ENCODE results near the gene ZKSCAN5.
A peak's percentile ranks its signal among the peaks of the same experiment; 100 is the strongest.

Gene ZKSCAN5

GRCh38 chr7:99504281-99504602 lies 220 bp upstream of the ZKSCAN5 start:
- Histone ChIP-seq H3K9ac (ENCODE audit: low read length) (peak overlapping the region; percentile 85), H3K79me2 (ENCODE audit: insufficient read depth, low read length) (peaks cover 22% of the 10 kb centered on the region), H3K36me3 (ENCODE audit: insufficient read depth, low read length) (peaks cover 7% of the 10 kb centered on the region; the same call in 1 of the 2 replicates), H3K4me3 (ENCODE audit: low read depth, low read length, poor library complexity, severe bottlenecking) (peak overlapping the region; percentile 78), H3K27me3 (ENCODE audit: insufficient read depth, low read length) (no peaks in the 10 kb centered on the region), H2AFZ (ENCODE audit: low read length) (peak overlapping the region; percentile 1; the same call in 1 of the 2 replicates), H3K4me1 (ENCODE audit: insufficient read depth, low read length, severe bottlenecking) (peaks cover 31% of the 10 kb centered on the region), H4K20me1 (ENCODE audit: insufficient read depth, low read length) (no peaks in the 10 kb centered on the region), H3K9me3 (ENCODE audit: low read length) (no peaks in the 10 kb centered on the region), H3F3A (ENCODE audit: insufficient read depth, low read length) (no peaks in the 10 kb centered on the region), H3K27ac (ENCODE audit: low read depth, low read length, poor library complexity, severe bottlenecking) (peak overlapping the region; percentile 63), H3K9me2 (ENCODE audit: low read depth, low read length) (no peaks in the 10 kb centered on the region), H3K4me2 (ENCODE audit: low read length) (peak overlapping the region; percentile 86)
- TF ChIP-seq CTCF (IDR thresholded peaks at IDR 0.05; ENCODE audit: low read length) (no peak), EZH2 (IDR thresholded peaks at IDR 0.05; ENCODE audit: borderline replicate concordance, low read length) (no peak)

- Histone ChIP-seq H3K79me2 (ENCODE audit: insufficient read depth, low read length) (peaks cover 15% of the 10 kb centered on the region), H3K4me1 (ENCODE audit: insufficient read depth, low read length, severe bottlenecking) (peaks cover 31% of the 10 kb centered on the region), H3K36me3 (ENCODE audit: insufficient read depth, low read length) (peaks cover 13% of the 10 kb centered on the region; the same call in 1 of the 2 replicates), H3K4me3 (ENCODE audit: low read depth, low read length, poor library complexity, severe bottlenecking) (peak overlapping the region; percentile 78), H4K20me1 (ENCODE audit: insufficient read depth, low read length) (no peaks in the 10 kb centered on the region), H3K9ac (ENCODE audit: low read length) (peak overlapping the region; percentile 85), H3K9me3 (ENCODE audit: low read length) (no peaks in the 10 kb centered on the region), H3K27me3 (ENCODE audit: insufficient read depth, low read length) (no peaks in the 10 kb centered on the region), H3K27ac (ENCODE audit: low read depth, low read length, poor library complexity, severe bottlenecking) (peak overlapping the region; percentile 63), H3K9me2 (ENCODE audit: low read depth, low read length) (no peaks in the 10 kb centered on the region), H2AFZ (ENCODE audit: low read length) (no peak overlapping the region), H3K4me2 (ENCODE audit: low read length) (peak overlapping the region; percentile 86), H3F3A (ENCODE audit: insufficient read depth, low read length) (no peaks in the 10 kb centered on the region)
- TF ChIP-seq EZH2 (IDR thresholded peaks at IDR 0.05; ENCODE audit: borderline replicate concordance, low read length) = no peak
- no peak for TF ChIP-seq CTCF (IDR thresholded peaks at IDR 0.05; ENCODE audit: low read length)
These were observed 831 bp downstream of the ZKSCAN5 start for GRCh38 chr7:99505324-99505662.

GRCh38 chr7:99514050-99514449 lies 9.6 kb downstream of the ZKSCAN5 start:
- Histone ChIP-seq H3K4me1 (ENCODE audit: insufficient read depth, low read length, severe bottlenecking) (no peaks in the 10 kb centered on the region), H3K27ac (ENCODE audit: low read depth, low read length, poor library complexity, severe bottlenecking) (no peak overlapping the region), H3F3A (ENCODE audit: insufficient read depth, low read length) (no peaks in the 10 kb centered on the region), H3K9me2 (ENCODE audit: low read depth, low read length) (no peaks in the 10 kb centered on the region), H2AFZ (ENCODE audit: low read length) (no peak overlapping the region), H3K9me3 (ENCODE audit: low read length) (no peaks in the 10 kb centered on the region), H3K4me3 (ENCODE audit: low read depth, low read length, poor library complexity, severe bottlenecking) (no peak overlapping the region), H3K79me2 (ENCODE audit: insufficient read depth, low read length) (no peaks in the 10 kb centered on the region), H4K20me1 (ENCODE audit: insufficient read depth, low read length) (no peaks in the 10 kb centered on the region), H3K9ac (ENCODE audit: low read length) (no peak overlapping the region), H3K4me2 (ENCODE audit: low read length) (no peak overlapping the region), H3K36me3 (ENCODE audit: insufficient read depth, low read length) (peaks cover 47% of the 10 kb centered on the region), H3K27me3 (ENCODE audit: insufficient read depth, low read length) (no peaks in the 10 kb centered on the region)
- TF ChIP-seq EZH2 (IDR thresholded peaks at IDR 0.05; ENCODE audit: borderline replicate concordance, low read length) = no peak
- TF ChIP-seq CTCF (IDR thresholded peaks at IDR 0.05; ENCODE audit: low read length) = no peak
